ENCODE results near the gene CDKN2AIP. TPM values are rescaled to one million over a fixed set of nuclear protein-coding genes. Genes with fewer than 3 reads are reported as not detected.

The CDKN2AIP gene
- total and polyA plus RNA-seq, 2 donors (not counting 1 experiment from before 2014, with no cell fraction given), result 13.6 to 36.0 TPM

GRCh38 chr4:183407128-183407585, 37.3 kb upstream of the CDKN2AIP start:
- Mint-ChIP-seq H3K27ac (peak overlapping the region; percentile 70), H3K9me3 (ENCODE audit: insufficient read depth) (no peaks in the 10 kb centered on the region)

More at GRCh38 chr4:183407128-183407585, 37.3 kb upstream of the CDKN2AIP start:
- H3K4me3 ChIP-seq (ENCODE audit: control extremely low read depth in 1 of 5, extremely low read depth in 1 of 5, insufficient read depth in 1 of 5, low read depth in 2 of 5, low read length in 4 of 5), result peak overlapping the region in 4 of 5 experiments; percentile 58 to 74 (median 62)
- ATAC-seq (ENCODE audit: low read depth), result peak; percentile 99
- intact Hi-C loops (cut with micrococcal nuclease), result loop anchor here (1.0 to 5.0 kb wide), 4 partner anchors 8 to 470 kb away; partner anchors contain the start of gene CDKN2AIP
- peak overlapping the region; percentile 80 for H2AFZ ChIP-seq (ENCODE audit: insufficient read depth, low read depth, low read length, poor library complexity, severe bottlenecking)
- H3K27ac ChIP-seq (ENCODE audit: low read length in 2 of 2), result peak overlapping the region; percentile 53 to 68
- no peaks in the 10 kb centered on the region for H3K9me3 ChIP-seq (ENCODE audit: control extremely low read depth in 1 of 3, control insufficient read depth in 2 of 3, insufficient read depth in 1 of 3, low read length in 2 of 3)
- WGBS (ENCODE audit: insufficient coverage), result under 1% methylated on average over 32 of the region's 32 CpGs
- no peaks in the 10 kb centered on the region for H3K27me3 ChIP-seq (replicated peaks in 1 of 4; ENCODE audit: control extremely low read depth in 1 of 4, control insufficient read depth in 3 of 4, insufficient read depth in 4 of 4, low read length in 3 of 4)
- no peaks in the 10 kb centered on the region for H4K20me1 ChIP-seq (ENCODE audit: control insufficient read depth, insufficient read depth, low read length, poor library complexity, severe bottlenecking)
- TF ChIP-seq CTCF (IDR thresholded peaks at IDR 0.05), result peak; percentile 87
- TF ChIP-seq EZH2 (IDR thresholded peaks at IDR 0.05; ENCODE audit: borderline replicate concordance, insufficient read depth, low read depth, low read length, poor library complexity, severe bottlenecking), result no peak
- H3K4me1 ChIP-seq (ENCODE audit: control insufficient read depth in 2 of 2, insufficient read depth in 2 of 2, low read length in 2 of 2), result peaks cover 5 to 10% of the 10 kb centered on the region in 2 donors
- peak overlapping the region; percentile 75 for H3K4me2 ChIP-seq (replicated peaks; ENCODE audit: low read depth, low read length, poor library complexity, severe bottlenecking)
- peak overlapping the region; percentile 80 for H3K4me3 Mint-ChIP-seq
- peaks cover 17% of the 10 kb centered on the region for H3K4me1 Mint-ChIP-seq
- peak; percentile 89 for DNase-seq
- peak overlapping the region; percentile 65 for H3K9ac ChIP-seq (ENCODE audit: low read length)
- ChIA-PET CTCF (interaction anchor here (0.6 to 2.5 kb wide), 21 partner anchors 8 to 494 kb away, joined by 3 to 14 read pairs (median 3); partner anchors contain the start of genes CDKN2AIP and ING2), POLR2A (interaction anchor here (0.8 to 2.6 kb wide), 2 partner anchors 37 to 491 kb away, joined by 3 to 14 read pairs; partner anchors contain the start of gene CDKN2AIP)
- H3K79me2 ChIP-seq (ENCODE audit: control insufficient read depth, insufficient read depth, low read length), result no peaks in the 10 kb centered on the region
- H3K27me3 Mint-ChIP-seq, result no peaks in the 10 kb centered on the region
- H3K36me3 ChIP-seq (replicated peaks in 1 of 2; ENCODE audit: control extremely low read depth in 1 of 2, control insufficient read depth in 1 of 2, extremely low read depth in 1 of 2, insufficient read depth in 2 of 2, low read length in 1 of 2), result no peaks in the 10 kb centered on the region
